ENCODE results near the gene NEO1.

The NEO1 gene

DNA sequence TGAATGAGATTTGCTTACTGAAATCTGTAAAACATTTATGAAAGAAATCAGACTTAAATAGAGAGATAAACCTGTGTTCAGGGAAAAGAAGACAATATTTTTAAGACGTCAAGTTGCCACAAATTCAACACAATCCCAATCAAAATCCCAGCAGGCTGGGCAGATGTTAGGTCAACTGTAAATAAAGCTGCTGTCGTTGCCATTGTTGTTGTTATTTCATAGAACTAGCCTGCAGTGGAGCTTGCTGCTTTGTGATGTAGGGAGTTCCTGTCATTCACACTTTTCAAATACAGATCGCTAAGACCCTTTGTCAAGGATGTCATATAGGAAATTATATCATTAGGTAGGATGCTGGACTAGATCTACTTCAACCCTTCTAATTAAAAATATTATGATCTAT, 123.1 kb downstream of the NEO1 start:
- no peaks in the 10 kb centered on the region for H3K36me3 ChIP-seq (replicated peaks)
- TF ChIP-seq, protein P1, sequence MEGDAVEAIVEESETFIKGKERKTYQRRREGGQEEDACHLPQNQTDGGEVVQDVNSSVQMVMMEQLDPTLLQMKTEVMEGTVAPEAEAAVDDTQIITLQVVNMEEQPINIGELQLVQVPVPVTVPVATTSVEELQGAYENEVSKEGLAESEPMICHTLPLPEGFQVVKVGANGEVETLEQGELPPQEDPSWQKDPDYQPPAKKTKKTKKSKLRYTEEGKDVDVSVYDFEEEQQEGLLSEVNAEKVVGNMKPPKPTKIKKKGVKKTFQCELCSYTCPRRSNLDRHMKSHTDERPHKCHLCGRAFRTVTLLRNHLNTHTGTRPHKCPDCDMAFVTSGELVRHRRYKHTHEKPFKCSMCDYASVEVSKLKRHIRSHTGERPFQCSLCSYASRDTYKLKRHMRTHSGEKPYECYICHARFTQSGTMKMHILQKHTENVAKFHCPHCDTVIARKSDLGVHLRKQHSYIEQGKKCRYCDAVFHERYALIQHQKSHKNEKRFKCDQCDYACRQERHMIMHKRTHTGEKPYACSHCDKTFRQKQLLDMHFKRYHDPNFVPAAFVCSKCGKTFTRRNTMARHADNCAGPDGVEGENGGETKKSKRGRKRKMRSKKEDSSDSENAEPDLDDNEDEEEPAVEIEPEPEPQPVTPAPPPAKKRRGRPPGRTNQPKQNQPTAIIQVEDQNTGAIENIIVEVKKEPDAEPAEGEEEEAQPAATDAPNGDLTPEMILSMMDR (IDR thresholded peaks at IDR 0.05; ENCODE audit: low read depth, low read length, missing control alignments), result no peak
- H3K4me3 ChIP-seq (ENCODE audit: low read depth, low read length), result no peak overlapping the region
- no peaks in the 10 kb centered on the region for H3K27me3 ChIP-seq (replicated peaks)
- no peak for DNase-seq
- no peak overlapping the region for H3K27ac ChIP-seq
- in situ Hi-C loops (cut with HindIII; ENCODE audit: low pct_ligation_motif_present, low sequenced_read_pairs), result no loop called here

DNA sequence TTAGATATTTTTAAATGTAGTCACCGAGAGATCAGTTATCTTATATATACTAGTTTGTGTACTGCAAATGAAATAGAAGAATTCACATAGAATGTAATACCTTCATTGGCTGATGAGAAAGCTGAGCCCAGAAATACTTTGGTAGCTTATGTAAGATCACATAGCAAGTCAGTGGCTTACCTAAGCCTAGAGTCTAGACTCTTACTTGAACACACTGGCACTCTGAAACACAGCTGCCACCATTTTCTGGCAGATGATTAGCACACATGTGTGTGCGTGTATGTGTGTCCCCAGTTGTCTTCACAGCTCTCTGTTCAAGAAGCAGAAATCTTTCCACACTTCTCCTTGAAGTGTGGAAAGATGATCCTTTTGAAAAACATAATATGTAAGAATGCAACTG, 124.3 kb downstream of the NEO1 start:
- Histone ChIP-seq H3K4me3 (ENCODE audit: low read depth, low read length) (no peak overlapping the region), H3K36me3 (replicated peaks) (no peaks in the 10 kb centered on the region), H3K27ac (no peak overlapping the region), H3K27me3 (replicated peaks) (no peaks in the 10 kb centered on the region)
- DNase-seq, result no peak
- in situ Hi-C loops (cut with HindIII; ENCODE audit: low pct_ligation_motif_present, low sequenced_read_pairs), result no loop called here
- TF ChIP-seq, protein P1 (IDR thresholded peaks at IDR 0.05; ENCODE audit: low read depth, low read length, missing control alignments), result no peak

DNA sequence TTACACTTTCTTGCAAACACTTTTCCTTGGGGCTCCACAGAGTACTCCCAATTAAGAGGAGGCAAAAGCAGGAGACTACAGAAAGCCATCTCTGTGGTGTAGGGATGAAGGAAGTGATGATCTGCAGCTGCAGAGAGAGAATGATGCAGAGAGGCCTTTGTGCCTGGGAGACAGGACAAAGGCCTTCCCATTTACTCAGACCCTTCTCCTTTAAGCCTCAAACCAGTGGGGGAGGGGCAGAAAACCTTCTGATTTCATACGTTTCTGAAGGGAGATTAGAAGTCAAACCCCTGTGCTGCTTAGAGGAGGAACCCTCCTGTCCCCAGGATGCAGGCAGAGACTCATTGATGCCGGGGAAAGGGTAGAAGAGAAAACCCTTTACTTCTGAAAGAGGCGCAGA, 130.8 kb downstream of the NEO1 start:
- H3K27ac ChIP-seq, result no peak overlapping the region
- no peak overlapping the region for H3K4me3 ChIP-seq (ENCODE audit: low read depth, low read length)
- DNase-seq, result no peak
- TF ChIP-seq, protein P1 (IDR thresholded peaks at IDR 0.05; ENCODE audit: low read depth, low read length, missing control alignments), result no peak
- in situ Hi-C loops (cut with HindIII; ENCODE audit: low pct_ligation_motif_present, low sequenced_read_pairs), result no loop called here
- H3K36me3 ChIP-seq (replicated peaks), result no peaks in the 10 kb centered on the region
- H3K27me3 ChIP-seq (replicated peaks), result no peaks in the 10 kb centered on the region

DNA sequence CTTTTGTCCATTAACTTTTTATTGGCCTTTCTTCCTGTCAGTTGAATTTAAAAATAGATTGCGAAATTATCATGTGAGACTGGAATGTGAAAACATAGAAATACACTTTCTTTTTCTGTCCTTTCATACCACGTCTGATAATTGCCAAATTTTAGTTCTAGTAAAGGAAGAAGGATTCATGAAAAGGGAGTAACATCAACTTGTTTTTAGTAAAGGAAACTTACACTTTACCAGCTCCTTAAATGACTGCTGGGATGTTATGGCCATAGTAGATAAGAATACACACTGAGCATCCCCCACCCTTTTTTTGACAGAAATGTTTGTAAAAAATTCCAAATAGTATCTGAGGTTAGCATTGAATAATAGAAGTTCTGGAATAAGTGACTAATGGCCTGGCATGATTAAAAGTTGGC, 137.9 kb downstream of the NEO1 start:
- no peaks in the 10 kb centered on the region for H3K36me3 ChIP-seq (replicated peaks)
- no peak overlapping the region for H3K27ac ChIP-seq
- H3K27me3 ChIP-seq (replicated peaks), result no peaks in the 10 kb centered on the region
- H3K4me3 ChIP-seq (ENCODE audit: low read depth, low read length), result no peak overlapping the region
- no peak for DNase-seq
- in situ Hi-C loops (cut with HindIII; ENCODE audit: low pct_ligation_motif_present, low sequenced_read_pairs), result no loop called here
- TF ChIP-seq, protein P1 (IDR thresholded peaks at IDR 0.05; ENCODE audit: low read depth, low read length, missing control alignments), result no peak

DNA sequence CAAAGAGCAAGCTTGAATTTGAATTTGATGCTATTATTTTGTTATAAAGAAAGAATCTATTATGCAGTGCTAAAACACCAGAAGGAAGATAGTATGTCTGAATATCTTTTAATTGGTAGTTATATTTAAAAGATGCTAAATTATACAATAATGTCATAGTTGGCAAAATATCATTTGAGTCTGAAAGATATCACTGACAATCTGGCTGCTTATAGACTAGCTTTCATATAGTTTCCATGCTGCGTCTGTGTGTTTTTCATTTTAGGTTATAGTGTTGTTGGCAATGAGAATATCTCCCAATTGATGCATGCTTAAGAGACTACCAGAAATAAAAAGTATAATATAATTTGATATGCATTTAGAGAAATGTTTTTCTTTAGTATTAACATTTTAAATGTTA, 142.9 kb downstream of the NEO1 start:
- TF ChIP-seq, protein P1 (IDR thresholded peaks at IDR 0.05; ENCODE audit: low read depth, low read length, missing control alignments), result no peak
- in situ Hi-C loops (cut with HindIII; ENCODE audit: low pct_ligation_motif_present, low sequenced_read_pairs), result no loop called here
- H3K36me3 ChIP-seq (replicated peaks), result no peaks in the 10 kb centered on the region

DNA sequence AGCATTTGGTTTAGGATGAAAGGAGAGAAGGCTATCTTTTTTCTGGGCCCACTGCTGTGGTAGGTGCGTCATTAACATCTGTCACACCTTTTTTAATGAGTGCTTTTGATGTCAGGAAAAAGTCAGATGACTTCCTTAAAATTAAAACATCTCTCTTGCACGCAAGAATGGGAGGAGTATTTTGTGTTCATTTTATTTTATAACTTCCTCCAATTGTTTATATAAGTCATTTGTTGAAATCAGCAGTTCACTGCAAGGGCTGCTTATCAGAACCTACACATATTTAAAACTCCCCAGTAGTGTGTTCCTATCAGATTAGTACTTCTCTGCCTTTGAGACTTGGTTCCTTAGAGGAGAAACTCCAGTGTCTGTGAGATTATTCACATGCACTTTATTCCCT, 143.8 kb downstream of the NEO1 start:
- H3K27ac ChIP-seq, result no peak overlapping the region
- no peak overlapping the region for H3K4me3 ChIP-seq (ENCODE audit: low read depth, low read length)
- H3K27me3 ChIP-seq (replicated peaks), result no peaks in the 10 kb centered on the region
- TF ChIP-seq, protein P1 (IDR thresholded peaks at IDR 0.05; ENCODE audit: low read depth, low read length, missing control alignments), result no peak
- DNase-seq, result no peak
- in situ Hi-C loops (cut with HindIII; ENCODE audit: low pct_ligation_motif_present, low sequenced_read_pairs), result no loop called here
- no peaks in the 10 kb centered on the region for H3K36me3 ChIP-seq (replicated peaks)

More for the DNA sequence above, 142.9 kb downstream of the NEO1 start:
- H3K4me3 ChIP-seq (ENCODE audit: low read depth, low read length), result no peak overlapping the region
- no peak for DNase-seq
- no peaks in the 10 kb centered on the region for H3K27me3 ChIP-seq (replicated peaks)
- H3K27ac ChIP-seq, result no peak overlapping the region
